Activated B cell treated with CpG ODN at 0.5 μM for 24 hours (primary cell): ENCODE data around the gene SCAPER. TPM values are rescaled to one million over a fixed set of nuclear protein-coding genes. Genes with fewer than 3 reads are reported as not detected.

Source experiments
- ATAC-seq: fragments of 200-7000 bp; cut with Tn5 transposase; one replicate; pipeline ENCODE4 v1.10.0; 2021; ENCODE audit warnings: low read depth, mild to moderate bottlenecking, moderate library complexity
- CTCF ChIA-PET: fragments of 350-600 bp; sonication (Branson Sonifier 250); formaldehyde crosslinking; loops from one replicate; lab custom pipeline; 2021; ENCODE audit warnings: antibody characterized with exemption; lab: Charles Lee
- POLR2A ChIA-PET: fragments of 350-600 bp; sonication (Branson Sonifier 250); formaldehyde crosslinking; loops from one replicate; lab custom pipeline; 2021; ENCODE audit warnings: antibody characterized with exemption; lab: Charles Lee
- DNase-seq: peaks from one replicate; pipeline ENCODE4 v3.0.0; 2022
- H3K27ac Mint-ChIP-seq: one replicate; pipeline ENCODE4 v1.8.0; 2020; ENCODE audit warnings: mixed read lengths
- H3K27me3 Mint-ChIP-seq: one replicate; pipeline ENCODE4 v1.8.0; 2021; ENCODE audit warnings: mixed read lengths
- H3K36me3 Mint-ChIP-seq: one replicate; pipeline ENCODE4 v1.8.0; 2021; ENCODE audit warnings: low read depth, mixed read lengths
- H3K4me1 Mint-ChIP-seq: one replicate; pipeline ENCODE4 v1.8.0; 2021; ENCODE audit warnings: mixed read lengths
- H3K4me3 Mint-ChIP-seq: one replicate; pipeline ENCODE4 v1.8.0; 2020; ENCODE audit warnings: mild to moderate bottlenecking, mixed read lengths
- H3K9me3 Mint-ChIP-seq: one replicate; pipeline ENCODE4 v1.8.0; 2020; ENCODE audit warnings: mixed read lengths
- intact Hi-C: fragments of 100-400 bp; cut with micrococcal nuclease; formaldehyde crosslinking; loops from one replicate; pipeline ENCODE4 v1.15.1; 2024
- total RNA-seq: library from RNA; stranded (reverse); gene quantifications from 2 replicates; pipeline ENCODE4 v1.2.3, GENCODE V29; 2022
- TF ChIP-seq, protein P1 (sequence below): fragments of 200-600 bp; IDR thresholded peaks from one replicate; pipeline ENCODE4 v1.8.0; 2022; ENCODE audit warnings: antibody characterized with exemption, mild to moderate bottlenecking

Gene SCAPER
- total RNA-seq, 1 donor from 2014 or later = 38.8 TPM

GRCh38 chr15:76663529-76663928 lies 241.6 kb downstream of the SCAPER start:
- Mint-ChIP-seq H3K27ac (peak overlapping the region; percentile 3), H3K4me1 (peaks cover 6% of the 10 kb centered on the region), H3K36me3 (peaks cover 47% of the 10 kb centered on the region), H3K4me3 (no peak overlapping the region), H3K9me3 (peaks cover 3% of the 10 kb centered on the region), H3K27me3 (no peaks in the 10 kb centered on the region)
- ATAC-seq (peak; percentile 61), DNase-seq (no peak)
- TF ChIP-seq, protein P1, sequence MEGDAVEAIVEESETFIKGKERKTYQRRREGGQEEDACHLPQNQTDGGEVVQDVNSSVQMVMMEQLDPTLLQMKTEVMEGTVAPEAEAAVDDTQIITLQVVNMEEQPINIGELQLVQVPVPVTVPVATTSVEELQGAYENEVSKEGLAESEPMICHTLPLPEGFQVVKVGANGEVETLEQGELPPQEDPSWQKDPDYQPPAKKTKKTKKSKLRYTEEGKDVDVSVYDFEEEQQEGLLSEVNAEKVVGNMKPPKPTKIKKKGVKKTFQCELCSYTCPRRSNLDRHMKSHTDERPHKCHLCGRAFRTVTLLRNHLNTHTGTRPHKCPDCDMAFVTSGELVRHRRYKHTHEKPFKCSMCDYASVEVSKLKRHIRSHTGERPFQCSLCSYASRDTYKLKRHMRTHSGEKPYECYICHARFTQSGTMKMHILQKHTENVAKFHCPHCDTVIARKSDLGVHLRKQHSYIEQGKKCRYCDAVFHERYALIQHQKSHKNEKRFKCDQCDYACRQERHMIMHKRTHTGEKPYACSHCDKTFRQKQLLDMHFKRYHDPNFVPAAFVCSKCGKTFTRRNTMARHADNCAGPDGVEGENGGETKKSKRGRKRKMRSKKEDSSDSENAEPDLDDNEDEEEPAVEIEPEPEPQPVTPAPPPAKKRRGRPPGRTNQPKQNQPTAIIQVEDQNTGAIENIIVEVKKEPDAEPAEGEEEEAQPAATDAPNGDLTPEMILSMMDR = no peak
- intact Hi-C loops = no loop called here
- POLR2A ChIA-PET = no interaction called here
- CTCF ChIA-PET = no interaction called here

DNA sequence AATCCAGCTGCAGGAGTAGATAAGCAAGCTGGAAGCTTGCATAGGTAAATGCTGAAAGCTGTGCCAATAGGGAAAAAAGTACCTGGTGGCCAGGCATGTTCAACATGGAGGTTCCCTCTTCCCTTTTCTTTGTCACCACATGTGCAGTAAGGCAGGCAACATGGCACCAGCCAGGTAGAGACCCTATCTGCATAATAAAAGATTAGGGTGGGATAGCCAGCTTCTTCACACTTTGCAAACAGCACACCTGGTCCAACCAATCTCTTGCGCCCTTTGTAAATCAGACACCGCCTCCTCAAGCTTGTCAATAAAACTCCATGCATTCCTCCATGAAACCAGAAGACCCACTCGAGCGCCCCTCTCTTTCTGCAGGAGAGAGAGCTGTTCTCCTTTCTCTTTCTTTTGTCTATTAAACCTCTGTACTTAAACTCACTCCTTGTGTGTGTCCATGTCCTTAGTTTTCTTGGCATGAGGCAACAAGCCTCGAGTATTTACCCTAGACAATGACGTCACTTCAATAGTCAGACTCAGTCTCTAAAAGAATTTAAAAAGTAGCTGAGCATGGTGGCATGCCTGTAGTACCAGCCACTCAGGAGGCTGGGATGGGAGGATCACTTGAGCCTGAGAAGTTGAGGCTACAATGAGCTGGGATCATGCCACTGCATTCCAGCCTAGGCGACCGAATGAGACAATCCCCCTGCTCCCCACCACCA lies 256.3 kb downstream of the SCAPER start:
- peaks cover 12% of the 10 kb centered on the region for H3K9me3 Mint-ChIP-seq
- ATAC-seq = no peak
- TF ChIP-seq, protein P1 = no peak
- intact Hi-C loops = no loop called here
- no peaks in the 10 kb centered on the region for H3K27me3 Mint-ChIP-seq
- no peak overlapping the region for H3K4me3 Mint-ChIP-seq
- CTCF ChIA-PET = no interaction called here
- no peak for DNase-seq
- H3K4me1 Mint-ChIP-seq = peaks cover 2% of the 10 kb centered on the region
- peaks cover 48% of the 10 kb centered on the region for H3K36me3 Mint-ChIP-seq
- POLR2A ChIA-PET = no interaction called here
- H3K27ac Mint-ChIP-seq = no peak overlapping the region

- no peaks in the 10 kb centered on the region for H3K27me3 Mint-ChIP-seq
- CTCF ChIA-PET = no interaction called here
- no peak overlapping the region for H3K27ac Mint-ChIP-seq
- H3K9me3 Mint-ChIP-seq = peaks cover 12% of the 10 kb centered on the region
- TF ChIP-seq, protein P1 = no peak
- intact Hi-C loops = no loop called here
- H3K4me1 Mint-ChIP-seq = no peaks in the 10 kb centered on the region
- POLR2A ChIA-PET = no interaction called here
- H3K4me3 Mint-ChIP-seq = no peak overlapping the region
- peaks cover 45% of the 10 kb centered on the region for H3K36me3 Mint-ChIP-seq
- ATAC-seq = no peak
- DNase-seq = no peak
Measured at GRCh38 chr15:76647612-76648011, 257.5 kb downstream of the SCAPER start.

DNA sequence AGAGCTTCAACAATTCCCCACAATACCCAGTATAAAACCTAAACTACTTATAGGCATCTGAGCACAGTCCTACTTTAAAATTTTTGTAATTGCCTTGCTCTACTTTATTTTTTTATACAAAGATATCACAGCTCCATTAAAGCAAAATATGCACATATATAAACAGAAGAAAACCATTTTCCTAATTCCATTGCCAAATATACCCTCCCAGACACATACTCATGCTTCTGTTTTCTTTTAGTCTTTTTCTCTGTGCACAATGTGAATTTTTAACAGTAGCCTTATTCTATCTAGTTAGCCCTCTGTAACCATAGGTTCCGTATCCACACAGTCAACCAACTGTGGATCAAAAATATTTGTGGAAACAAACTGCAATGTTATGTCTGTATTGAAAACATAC lies 260.5 kb downstream of the SCAPER start:
- no peak for DNase-seq
- no peak for ATAC-seq
- Mint-ChIP-seq H3K27me3 (no peaks in the 10 kb centered on the region), H3K36me3 (peaks cover 36% of the 10 kb centered on the region), H3K9me3 (peaks cover 12% of the 10 kb centered on the region), H3K27ac (no peak overlapping the region), H3K4me3 (no peak overlapping the region), H3K4me1 (no peaks in the 10 kb centered on the region)
- TF ChIP-seq, protein P1 = no peak
- intact Hi-C loops = no loop called here
- ChIA-PET POLR2A (interaction anchor here (0.6 kb wide), 1 partner anchor 19 kb away, joined by 3 read pairs; no protein-coding TSS in a partner anchor), CTCF (no interaction called here)

DNA sequence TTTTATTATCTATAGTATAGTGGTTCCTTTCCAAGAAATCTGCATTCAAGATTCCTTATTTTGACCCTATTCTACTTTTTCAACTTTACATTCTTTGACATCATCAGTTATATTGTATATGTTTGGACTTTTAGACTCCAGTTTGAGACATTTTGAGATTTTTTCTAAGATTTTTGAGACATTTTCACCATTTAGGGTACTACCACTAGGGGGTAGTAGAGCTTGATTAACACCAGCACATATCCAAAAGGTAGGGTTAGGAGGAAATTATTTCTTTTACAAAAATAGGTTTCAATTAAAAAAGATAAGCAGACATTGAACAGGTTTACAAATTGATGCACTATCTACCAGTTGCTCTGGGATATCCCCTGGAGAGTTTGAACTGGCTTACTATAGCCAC lies 262.5 kb downstream of the SCAPER start:
- no peaks in the 10 kb centered on the region for H3K4me1 Mint-ChIP-seq
- no peak overlapping the region for H3K27ac Mint-ChIP-seq
- H3K27me3 Mint-ChIP-seq = no peaks in the 10 kb centered on the region
- H3K4me3 Mint-ChIP-seq = no peak overlapping the region
- POLR2A ChIA-PET = no interaction called here
- H3K36me3 Mint-ChIP-seq = peaks cover 27% of the 10 kb centered on the region
- DNase-seq (no peak), ATAC-seq (no peak)
- intact Hi-C loops = no loop called here
- H3K9me3 Mint-ChIP-seq = peaks cover 4% of the 10 kb centered on the region
- TF ChIP-seq, protein P1 = no peak
- CTCF ChIA-PET = no interaction called here
